CD4-positive, alpha-beta T cell treated with Interleukin-15 for 4 hours (primary cell): ENCODE data around the gene NACC2.

Source experiments
- DNase-seq: peaks from one replicate; pipeline ENCODE4 v3.0.0-alpha.2; 2020; ENCODE audit warnings: low spot score

Gene NACC2

GRCh38 chr9:136128436-136128835 lies 33.3 kb upstream of the NACC2 start:
- DNase-seq: no peak

- no peak for DNase-seq
Measured at GRCh38 chr9:136127313-136127712, 32.2 kb upstream of the NACC2 start.

- no peak for DNase-seq
Measured at GRCh38 chr9:136124976-136125692, 30.0 kb upstream of the NACC2 start.

DNA sequence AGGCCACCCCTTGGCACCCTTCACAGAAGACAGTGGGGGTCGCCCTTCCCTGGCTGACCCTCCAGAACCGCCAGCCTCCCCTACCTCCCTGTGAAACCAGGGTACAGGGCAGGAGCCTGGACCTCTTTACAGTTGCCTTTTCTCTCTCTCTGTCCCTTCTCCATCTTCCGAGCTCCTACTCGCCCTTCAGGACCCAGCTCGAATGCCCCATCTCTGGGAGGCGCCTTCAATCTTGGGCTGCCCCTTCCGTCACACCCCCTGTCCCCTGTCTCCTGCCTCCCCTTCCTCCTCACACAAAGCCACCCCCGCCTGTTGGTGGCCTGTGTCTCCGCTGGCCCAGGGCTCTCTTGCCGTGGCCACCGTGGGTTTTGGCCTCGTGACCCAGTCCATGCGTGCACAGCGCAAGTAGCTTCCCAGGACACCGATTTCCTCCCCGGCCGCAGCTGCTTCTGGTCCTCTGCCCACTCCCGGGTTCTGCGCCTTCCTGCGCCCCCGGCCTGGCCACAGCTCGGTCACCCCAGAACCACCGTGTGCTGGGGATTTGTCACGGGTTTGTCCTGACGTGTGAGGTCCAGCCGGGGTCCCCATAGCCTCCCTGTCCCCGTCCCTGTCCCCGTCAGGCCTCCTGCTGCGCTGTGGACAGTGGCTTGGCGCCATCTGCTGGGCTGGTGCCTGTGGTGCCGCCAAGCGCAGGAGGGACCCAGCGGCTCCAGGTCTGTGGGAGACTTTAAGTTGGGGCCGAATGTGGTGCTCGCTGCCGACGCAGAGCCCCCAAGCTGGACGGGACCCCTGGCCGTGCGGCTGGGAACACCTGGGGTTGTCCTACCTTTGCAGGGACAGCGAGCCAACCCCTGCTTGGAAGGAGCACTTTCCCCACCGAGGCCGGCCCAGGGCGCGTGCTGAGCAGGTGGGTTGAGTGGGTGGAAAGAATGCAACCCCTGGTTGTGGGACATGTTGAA lies 27.6 kb upstream of the NACC2 start:
- peak; percentile 76 for DNase-seq

GRCh38 chr9:136121801-136122200 lies 26.7 kb upstream of the NACC2 start:
- DNase-seq: no peak

DNA sequence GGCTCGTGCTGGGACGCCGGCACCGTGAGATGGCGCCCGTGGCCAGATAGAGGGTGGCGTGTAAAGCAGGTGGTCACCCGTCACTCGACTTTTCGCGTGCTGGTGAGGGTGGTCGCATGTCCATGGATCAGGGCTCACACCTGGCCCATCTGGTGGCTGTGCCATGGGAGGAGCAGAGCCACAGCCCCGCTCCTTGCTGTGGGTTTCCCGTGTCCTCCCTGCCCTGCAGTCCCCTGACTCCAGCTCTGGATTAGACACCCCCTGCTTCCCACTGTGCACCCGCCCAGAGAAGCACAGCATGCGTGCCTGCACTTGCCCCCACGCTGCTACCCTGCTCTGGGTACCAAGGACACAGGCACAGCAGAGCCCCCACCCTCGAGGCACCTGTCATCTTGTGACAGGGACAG lies 25.4 kb upstream of the NACC2 start:
- DNase-seq: no peak

- no peak for DNase-seq
Measured at GRCh38 chr9:136119883-136120393, 24.8 kb upstream of the NACC2 start.

DNA sequence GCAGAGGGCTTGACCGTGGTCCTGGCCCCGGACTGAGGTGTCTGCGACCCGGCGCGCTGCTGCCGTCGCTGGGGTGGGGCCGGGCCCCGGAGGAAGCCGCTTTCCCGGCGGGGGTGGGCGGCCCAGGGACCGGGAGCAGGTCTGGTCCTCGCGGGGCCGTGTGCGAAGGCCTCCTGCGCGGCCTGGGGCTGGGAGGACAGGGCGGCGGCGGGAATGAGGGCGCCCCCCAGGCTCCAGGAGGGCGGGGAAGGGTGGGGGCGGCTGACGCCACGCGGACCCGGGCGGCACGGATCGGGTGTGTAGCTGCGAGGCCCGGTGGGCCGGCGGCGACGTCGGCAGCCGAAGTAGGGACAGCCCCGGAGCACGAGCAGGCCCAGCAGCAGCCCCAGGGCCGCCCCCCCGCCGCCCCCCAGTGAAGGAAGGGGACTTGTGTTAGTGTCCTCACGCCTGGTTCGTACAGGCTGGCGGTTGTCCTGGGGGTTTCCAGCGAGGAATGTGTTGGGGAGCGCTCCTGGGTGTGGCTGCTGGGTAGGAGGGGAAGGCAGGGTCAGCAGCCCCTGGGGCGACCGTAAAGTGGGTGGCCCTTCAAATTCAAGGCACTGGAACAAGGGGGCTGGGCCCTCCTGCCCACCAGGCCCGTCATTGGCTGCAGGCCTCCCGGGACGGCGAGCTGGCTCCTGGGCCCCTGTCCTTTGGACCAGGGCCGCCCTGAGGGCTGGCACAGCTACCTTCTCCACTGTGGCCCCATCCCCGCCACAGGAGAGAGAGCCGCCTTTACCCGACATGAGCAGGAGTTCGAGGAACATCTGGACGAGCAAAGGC lies 24.2 kb upstream of the NACC2 start:
- no peak for DNase-seq

DNA sequence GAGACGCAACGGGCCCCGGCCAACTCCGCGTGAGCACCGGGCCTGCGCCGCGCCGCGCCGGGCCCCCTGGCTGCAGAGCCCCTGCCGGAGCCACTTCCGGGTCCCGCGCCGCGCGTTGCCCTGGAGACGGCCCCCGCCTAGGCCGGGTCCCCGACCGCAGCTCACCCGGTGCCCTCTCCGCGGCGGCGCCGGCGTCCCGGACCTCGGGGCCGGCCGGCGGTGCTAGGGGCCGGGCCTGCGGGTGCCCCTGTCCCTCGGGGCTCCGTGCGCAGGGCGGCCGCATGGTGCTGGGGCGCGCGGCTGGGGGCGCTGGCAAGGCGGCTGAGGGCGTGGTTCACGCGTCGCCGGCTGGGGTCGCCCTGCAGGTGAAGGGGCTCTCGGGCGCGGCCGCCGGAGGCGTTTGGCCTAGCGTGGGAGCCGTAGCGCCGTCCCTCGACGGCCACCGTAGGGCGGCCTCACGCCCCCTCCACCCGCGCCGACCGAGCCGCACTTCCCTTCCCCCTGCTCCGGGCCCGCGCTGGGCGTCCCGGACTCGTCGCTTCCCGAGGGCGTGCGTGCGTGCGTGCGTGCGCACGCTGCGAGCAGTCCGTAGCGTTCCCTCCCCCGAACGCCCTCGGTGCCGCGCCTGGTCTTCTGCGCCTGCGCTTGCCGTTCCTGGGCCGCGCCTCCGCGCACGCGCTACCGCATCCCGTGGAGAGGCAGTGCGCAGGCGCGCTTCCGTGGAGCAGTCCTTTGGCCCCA lies 23.4 kb upstream of the NACC2 start, which contains the start of gene TMEM250:
Gene TMEM250 (minus strand): TSS at position 556 of the 741 bp plus-strand sequence. CDS start 1,975 bp downstream, outside the sequence.
- DNase-seq: peak; percentile 96

- DNase-seq: no peak
Measured at GRCh38 chr9:136117916-136118319, 22.8 kb upstream of the NACC2 start.

- DNase-seq: no peak
Measured at GRCh38 chr9:136117291-136117915, 22.3 kb upstream of the NACC2 start.

- DNase-seq: no peak
Measured at GRCh38 chr9:136116360-136117098, 21.4 kb upstream of the NACC2 start.

DNA sequence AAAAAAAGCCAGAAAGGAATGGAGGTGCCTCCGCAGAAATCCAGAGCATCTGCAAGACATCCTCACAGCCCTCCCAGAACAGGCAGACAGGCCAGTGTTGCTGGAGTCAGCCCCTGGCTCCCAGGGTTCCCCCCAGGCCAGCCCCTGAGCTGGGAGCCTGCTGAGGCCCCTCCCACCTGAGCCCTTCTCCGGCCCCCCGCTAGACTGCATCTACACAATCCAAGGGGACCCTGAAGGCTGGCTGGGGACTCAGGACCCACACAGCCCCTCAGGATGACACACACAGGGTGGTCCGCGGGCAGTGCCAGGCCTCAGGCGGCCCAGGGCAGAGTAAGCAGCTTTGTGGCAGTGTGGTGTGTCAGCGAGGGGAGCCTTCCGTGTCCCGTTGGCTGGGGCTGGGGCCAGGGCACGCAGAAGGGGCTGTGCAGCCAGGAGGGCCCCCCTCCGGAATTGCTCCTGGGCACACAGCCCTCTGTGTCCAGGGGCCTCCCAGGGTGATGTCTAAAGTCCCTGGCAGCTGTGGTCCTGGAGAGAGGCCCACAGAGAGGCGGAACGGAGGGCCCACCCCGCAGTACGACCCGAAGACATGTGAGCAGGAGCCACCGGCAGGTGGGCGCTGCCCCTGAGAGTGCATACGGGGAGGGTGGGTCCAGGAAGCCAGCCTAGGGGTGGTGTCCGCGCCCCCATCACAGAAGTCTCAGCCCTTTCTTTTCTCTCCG lies 20.7 kb upstream of the NACC2 start:
- no peak for DNase-seq

DNA sequence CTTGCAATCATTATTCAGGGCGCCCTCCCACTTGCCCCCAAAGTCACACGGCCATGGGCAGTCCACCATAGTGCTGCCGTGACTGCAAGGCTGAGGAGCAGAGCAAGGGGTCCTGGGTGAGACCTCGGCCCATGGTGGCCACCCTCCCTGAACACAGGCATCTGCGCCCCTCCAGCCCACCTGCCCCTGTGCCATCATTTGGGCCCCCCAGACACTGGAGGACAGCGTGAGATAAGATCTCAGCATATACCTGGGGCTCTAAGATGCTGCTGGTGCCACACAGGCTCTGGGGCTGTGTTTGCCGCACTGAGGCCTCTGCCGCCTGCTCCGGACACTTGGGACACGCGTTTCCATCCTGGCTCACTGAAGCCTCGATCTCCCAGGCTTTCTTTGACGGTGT lies 20.1 kb upstream of the NACC2 start:
- DNase-seq: no peak

GRCh38 chr9:136114610-136115009 lies 19.5 kb upstream of the NACC2 start:
- DNase-seq: no peak

GRCh38 chr9:136112541-136112940 lies 17.5 kb upstream of the NACC2 start:
- no peak for DNase-seq

GRCh38 chr9:136111910-136112309 lies 16.8 kb upstream of the NACC2 start:
- DNase-seq: no peak

DNA sequence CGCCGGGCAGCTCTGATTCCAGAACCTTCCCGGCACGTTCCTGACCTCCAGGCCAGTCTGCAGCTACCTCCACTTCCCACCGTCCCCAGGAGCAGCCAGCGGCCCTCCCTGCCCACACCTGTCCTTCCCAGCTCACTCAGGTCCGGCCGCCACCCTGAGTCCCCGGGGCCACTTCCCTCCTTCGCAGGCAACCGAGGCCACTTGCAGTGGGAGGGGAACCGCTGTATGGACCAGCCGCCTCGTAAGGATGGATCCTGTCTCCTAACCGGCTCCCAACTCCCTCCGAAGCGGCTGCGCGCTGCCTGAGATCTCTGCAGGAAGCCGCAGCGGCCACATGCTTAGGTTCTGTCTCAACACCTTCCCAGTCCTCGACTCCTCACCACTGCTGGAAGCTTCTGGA lies 16.1 kb upstream of the NACC2 start:
- DNase-seq: no peak
